ENCODE data around the gene RBM48. TPM values are rescaled to one million over a fixed set of nuclear protein-coding genes. Genes with fewer than 3 reads are reported as not detected.
"Not testable (repeated sequence)": the region's sequence is repeated elsewhere in the genome, so short reads cannot be mapped to it uniquely, and the experiment has no call there.

The RBM48 gene
- 6.5 and 7.0 TPM in 2 replicates for polyA plus RNA-seq (2011; rRNA removed)
- polyA plus RNA-seq (2012; cell fraction: cytosol; rRNA removed) = 1.9 and 2.6 TPM in 2 replicates
- polyA plus RNA-seq (2012; cell fraction: nucleus; rRNA removed) = 2.8 and 7.4 TPM in 2 replicates
- polyA plus RNA-seq (2017; fragmentation: RNase III; extraction: RNeasy Plus Mini Kit Qiagen cat#74134 plus additional on column Dnase treatment) = 7.1 to 8.1 TPM (median 7.9 TPM) in 3 replicates
- polyA minus RNA-seq (2011; rRNA and poly(A)+ RNA removed) = 7.7 and 7.9 TPM in 2 replicates

- 1% methylated on average over 40 of the region's 79 CpGs for WGBS (ENCODE audit: missing lambda C conversion rate)
- peak; percentile 51 for FAIRE-seq
- peak; percentile 93 to 97 for ATAC-seq
- Histone ChIP-seq H3K9me3 (no peaks in the 10 kb centered on the region), H3K4me3 (peak within 1 kb of the TSS; percentile 76), H3K4me2 (peak within 1 kb of the TSS; percentile 90), H3K4me1 (peaks cover 16% of the 10 kb centered on the region; the same call in 2 of the 3 replicates), H3K27ac (peak within 1 kb of the TSS; percentile 72 to 88)
- peak; percentile 98 to 99 for DNase-seq (ENCODE audit: low read depth in 1 of 2, low spot score in 1 of 2)
- ChIA-PET CTCF (interaction anchor here (0.6 to 1.7 kb wide), 19 partner anchors 9 to 704 kb away, joined by 3 to 8 read pairs (median 3); partner anchors contain the start of genes GATAD1 and VPS50), POLR2A (interaction anchor here (0.5 to 1.4 kb wide), 22 partner anchors 8 to 702 kb away, joined by 3 to 14 read pairs (median 4); partner anchors contain the start of genes ANKIB1, FAM133B, GATAD1 and KRIT1)
- TF ChIP-seq ZFP36 (IDR thresholded peaks at IDR 0.05; ENCODE audit: borderline replicate concordance, partially characterized antibody) (no peak), PHF8 (IDR thresholded peaks at IDR 0.05; ENCODE audit: borderline replicate concordance, low read depth) (peak; percentile 81), CEBPB (IDR thresholded peaks at IDR 0.05) (no peak), RCOR1 (IDR thresholded peaks at IDR 0.05; ENCODE audit: low read depth, low read length) (no peak), E2F6 (IDR thresholded peaks at IDR 0.05; ENCODE audit: borderline replicate concordance, low read depth) (peak; percentile 59; the same call in 1 of the 2 replicates), NPAS2 (CRISPR knock-in tag; IDR thresholded peaks at IDR 0.05; ENCODE audit: borderline replicate concordance) (no peak), CTCF (IDR thresholded peaks at IDR 0.05) (peak; percentile 64), HOXB5 (CRISPR knock-in tag; IDR thresholded peaks at IDR 0.05) (0 out of 2 replicates have a peak, but pooled peaks have one; percentile 16), TP53 (CRISPR knock-in tag; IDR thresholded peaks at IDR 0.05) (no peak), RFX5 (IDR thresholded peaks at IDR 0.05) (peak; percentile 36; the same call in 1 of the 2 replicates), RAD21 (conservative IDR thresholded peaks at IDR 0.05 in 1 of 2, IDR thresholded peaks at IDR 0.05 in 1 of 2) (no peak), BCL3 (IDR thresholded peaks at IDR 0.05) (peak; percentile 63; the same call in 1 of the 3 replicates), GATA3 (IDR thresholded peaks at IDR 0.05; ENCODE audit: borderline replicate concordance) (0 out of 2 replicates have a peak, but pooled peaks have one; percentile 28), CHD2 (IDR thresholded peaks at IDR 0.05; ENCODE audit: low read length, partially characterized antibody) (no peak), CHD4 (IDR thresholded peaks at IDR 0.05; ENCODE audit: borderline replicate concordance) (no peak), EHF (CRISPR knock-in tag; IDR thresholded peaks at IDR 0.05) (no peak), POLR2A (IDR thresholded peaks at IDR 0.05; ENCODE audit: low read length) (peak; percentile 56), MAZ (IDR thresholded peaks at IDR 0.05; ENCODE audit: borderline replicate concordance, low read depth, low read length) (no peak), POLR2AphosphoS2 (conservative IDR thresholded peaks at IDR 0.05; ENCODE audit: low read length) (no peak), HMGXB4 (CRISPR knock-in tag; IDR thresholded peaks at IDR 0.05; ENCODE audit: borderline replicate concordance) (no peak), JUN (IDR thresholded peaks at IDR 0.05) (peak; percentile 69 to 88; a peak in 4 of 5 replicates), HDAC2 (IDR thresholded peaks at IDR 0.05) (peak; percentile 98), ZNF302 (CRISPR knock-in tag; IDR thresholded peaks at IDR 0.05) (no peak), MAX (IDR thresholded peaks at IDR 0.05) (peak; percentile 84), CBX2 (IDR thresholded peaks at IDR 0.05; ENCODE audit: borderline replicate concordance, low read depth) (no peak), JUNB (IDR thresholded peaks at IDR 0.05) (no peak), KDM5A (IDR thresholded peaks at IDR 0.05) (peak; percentile 100)
Measured at GRCh38 chr7:92528188-92528957, at the start of gene RBM48, which contains the start of gene PEX1. TSS of gene RBM48 (plus strand) at chr7:92528795. CDS start at chr7:92528814, 19 bp downstream. TSS of gene PEX1 (minus strand) at chr7:92528520. CDS start at chr7:92528435, 85 bp downstream.

- H3K4me3 ChIP-seq; ATAC-seq; CTCF ChIA-PET; H3K9me3 ChIP-seq; H3K27ac ChIP-seq; H3K4me2 ChIP-seq; DNase-seq (ENCODE audit: low read depth in 1 of 2, low spot score in 1 of 2); H3K4me1 ChIP-seq; POLR2A ChIA-PET; FAIRE-seq: not testable (repeated sequence)
- WGBS (ENCODE audit: missing lambda C conversion rate) = 90% methylated on average over 4 of the region's 4 CpGs
Measured at GRCh38 chr7:92479146-92479545, 49.4 kb upstream of the RBM48 start.

GRCh38 chr7:92483624-92484023 lies 45.0 kb upstream of the RBM48 start:
- WGBS (ENCODE audit: missing lambda C conversion rate) = 91% methylated on average over 6 of the region's 6 CpGs
- H3K4me3 ChIP-seq; ATAC-seq; H3K27ac ChIP-seq; H3K4me2 ChIP-seq; H3K4me1 ChIP-seq; FAIRE-seq; H3K9me3 ChIP-seq; POLR2A ChIA-PET; DNase-seq (ENCODE audit: low read depth in 1 of 2, low spot score in 1 of 2): not testable (repeated sequence)
- CTCF ChIA-PET = interaction anchor here (0.6 to 0.9 kb wide), 2 partner anchors 22 to 554 kb away, joined by 3 read pairs; no protein-coding TSS in a partner anchor
